HUDEP-2 (cell line): ENCODE data around the gene NCBP2.
"Not testable (repeated sequence)": the region's sequence is repeated elsewhere in the genome, so short reads cannot be mapped to it uniquely, and the experiment has no call there.

Experiments used
- DNase-seq, 76 experiments: peaks; one replicate each; lab custom pipeline; 2025; ENCODE audit not compliant: unreplicated experiment in 76 of 76; lab: John Stamatoyannopoulos, UW

NCBP2 gene

DNA sequence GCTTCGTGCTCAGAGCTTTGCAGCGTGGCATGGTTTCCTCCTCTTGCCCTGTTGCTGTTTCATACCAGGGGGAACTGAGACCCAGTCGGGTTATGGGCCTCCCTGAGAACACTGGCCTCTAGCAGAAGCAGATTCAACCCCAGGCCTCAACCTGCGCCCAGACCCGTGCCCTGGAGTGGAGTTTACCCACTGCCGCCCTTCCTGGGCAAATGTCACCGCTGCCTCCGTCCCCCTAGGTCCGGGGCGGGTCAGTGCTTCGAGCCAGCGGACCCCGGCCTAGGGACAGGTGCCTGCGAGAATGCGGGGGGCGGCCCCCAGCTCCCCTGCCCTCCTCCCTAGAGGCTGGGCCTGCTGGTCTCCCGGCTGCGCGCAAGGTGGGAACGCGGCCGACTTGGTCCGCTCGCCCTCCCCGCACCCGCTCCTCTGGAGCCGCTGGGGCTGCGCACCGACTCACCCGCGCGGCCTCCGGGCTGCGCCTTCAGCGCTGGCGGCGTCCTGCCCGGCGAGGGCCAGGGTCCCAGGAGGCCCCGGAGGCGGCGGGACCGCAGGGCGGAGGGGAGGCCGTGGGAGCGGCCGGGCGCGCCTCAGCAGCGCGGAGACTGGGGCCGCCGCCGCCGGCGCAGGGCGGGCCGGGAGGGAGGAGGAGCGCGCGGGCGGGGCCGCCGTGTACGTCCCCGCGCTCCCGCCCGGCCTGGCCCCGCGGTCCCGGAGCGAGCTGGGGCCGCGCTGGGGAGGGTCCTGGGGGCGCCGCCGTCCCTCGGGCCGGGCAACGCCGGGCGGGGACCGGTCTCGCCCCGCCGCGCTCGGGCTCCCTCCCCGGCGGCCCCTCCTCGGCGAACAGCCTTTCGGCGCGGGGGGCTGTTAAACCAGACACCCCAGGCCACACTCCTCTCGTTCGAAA lies 26.2 kb upstream of the NCBP2 start, which contains the start of gene PIGZ:
Gene PIGZ (minus strand): TSS at position 601 of the 901 bp plus-strand sequence. CDS start 16,802 bp downstream, outside the sequence.
- peak in 29 of 76 experiments; percentile 4 to 59 (median 32) for DNase-seq

- no peak for DNase-seq
These were observed 25.3 kb upstream of the NCBP2 start for GRCh38 chr3:196967412-196968232.

DNA sequence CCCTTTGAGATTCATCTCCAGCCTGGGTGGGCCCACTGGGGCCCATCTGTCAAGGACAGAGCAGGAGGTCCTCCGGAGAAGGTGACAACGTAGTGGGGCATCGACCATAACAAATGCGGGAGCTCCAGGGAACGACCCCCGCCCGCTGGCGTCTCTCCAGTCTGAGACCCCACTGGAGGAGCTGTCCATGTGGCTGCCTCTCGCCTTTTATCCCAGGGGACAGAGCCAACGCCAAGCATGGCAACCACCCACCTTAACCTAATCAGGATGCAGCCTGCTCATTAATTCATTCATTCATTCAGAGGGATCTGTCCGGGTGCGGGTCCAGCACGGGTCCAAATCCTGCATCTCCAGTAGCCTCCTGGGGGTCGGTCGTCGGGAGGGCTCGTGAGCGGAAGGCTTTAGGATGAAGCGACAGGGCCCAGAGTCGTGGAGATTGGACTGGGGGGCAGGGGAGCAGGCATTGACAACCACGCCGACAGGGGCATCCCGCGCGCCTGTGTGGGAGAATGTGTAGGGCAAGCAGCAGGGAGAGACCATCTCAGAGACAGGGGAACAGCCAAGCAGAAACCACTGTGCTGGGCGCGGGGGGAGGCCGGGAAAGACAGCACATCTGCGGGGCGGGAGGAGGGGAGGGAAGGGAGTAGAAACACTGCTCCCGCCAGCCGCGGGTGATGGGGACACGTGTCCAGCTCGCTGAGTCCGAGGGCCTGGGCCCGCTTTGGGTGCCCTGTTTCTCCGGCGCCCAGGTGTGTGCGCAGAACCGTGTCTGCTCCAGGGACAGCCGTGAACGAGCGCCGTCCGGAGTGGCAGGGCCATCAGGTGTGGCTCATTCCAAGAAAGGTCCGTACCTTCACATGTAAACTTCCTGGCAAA lies 24.4 kb upstream of the NCBP2 start:
- DNase-seq, result no peak

DNA sequence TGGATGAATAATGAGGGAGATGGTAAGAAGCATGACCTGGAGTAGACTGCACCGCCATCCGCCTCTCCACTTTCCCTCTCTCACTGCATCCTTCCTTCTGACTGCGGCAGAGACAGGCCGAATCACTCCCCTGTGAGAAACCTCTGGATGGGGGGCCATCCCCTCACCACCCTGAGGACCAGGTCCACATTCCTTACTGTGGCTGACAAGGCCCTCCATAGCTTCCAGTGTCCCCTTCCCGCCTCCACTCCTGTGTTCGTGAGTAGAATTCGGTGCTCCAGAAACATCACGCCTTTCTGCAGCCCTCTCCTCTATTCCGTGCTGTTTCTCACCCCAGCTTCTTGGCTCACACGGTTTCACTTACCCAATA lies 23.5 kb upstream of the NCBP2 start:
- DNase-seq, result no peak

DNA sequence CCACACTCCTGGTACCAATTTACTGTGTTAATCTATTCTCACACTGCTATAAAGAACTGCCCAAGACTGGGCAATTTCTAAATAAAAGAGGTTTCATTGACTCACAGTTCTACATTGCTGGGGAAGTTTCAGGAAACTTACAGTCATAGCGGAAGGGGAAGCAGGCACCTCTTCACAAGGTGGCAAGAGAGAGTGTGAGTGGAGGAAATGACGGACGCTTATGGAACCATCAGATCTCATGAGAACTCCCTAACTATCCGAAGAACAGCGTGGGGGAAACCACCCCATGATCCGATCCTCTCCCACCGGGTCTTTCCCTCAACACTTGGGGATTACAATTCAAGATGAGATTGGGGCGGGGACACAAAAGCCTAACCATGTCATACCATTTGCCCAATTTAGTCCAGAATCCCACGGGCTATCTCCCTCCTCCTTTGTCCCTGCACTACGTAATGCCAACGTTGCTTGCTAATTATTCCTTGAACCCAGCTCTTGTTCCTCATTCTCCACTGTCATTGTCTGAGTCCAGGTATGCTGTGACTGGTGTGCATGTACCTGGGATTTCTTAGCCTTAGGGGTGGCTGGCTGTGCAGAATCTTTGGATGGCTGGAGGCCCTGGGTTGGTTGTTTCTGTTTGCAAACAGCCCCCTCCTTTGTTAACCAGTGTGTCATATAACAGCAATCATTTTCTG lies 22.9 kb upstream of the NCBP2 start:
- no peak for DNase-seq

DNA sequence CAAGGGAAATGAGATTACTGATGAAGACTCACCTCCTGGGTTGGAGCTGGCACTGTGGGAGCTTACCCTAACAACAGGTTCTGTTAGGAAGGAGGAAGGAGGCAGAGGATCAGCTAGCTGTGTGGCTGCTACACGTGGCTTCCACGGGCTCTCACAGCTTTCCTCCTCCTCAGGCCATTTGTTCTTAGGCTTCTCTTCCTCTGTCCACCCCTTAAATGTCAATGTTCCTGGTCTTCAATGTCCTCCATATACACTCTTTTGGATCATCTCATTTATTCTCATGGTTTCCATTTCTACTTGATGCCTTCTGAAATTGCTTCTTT lies 21.3 kb upstream of the NCBP2 start:
- no peak for DNase-seq

DNA sequence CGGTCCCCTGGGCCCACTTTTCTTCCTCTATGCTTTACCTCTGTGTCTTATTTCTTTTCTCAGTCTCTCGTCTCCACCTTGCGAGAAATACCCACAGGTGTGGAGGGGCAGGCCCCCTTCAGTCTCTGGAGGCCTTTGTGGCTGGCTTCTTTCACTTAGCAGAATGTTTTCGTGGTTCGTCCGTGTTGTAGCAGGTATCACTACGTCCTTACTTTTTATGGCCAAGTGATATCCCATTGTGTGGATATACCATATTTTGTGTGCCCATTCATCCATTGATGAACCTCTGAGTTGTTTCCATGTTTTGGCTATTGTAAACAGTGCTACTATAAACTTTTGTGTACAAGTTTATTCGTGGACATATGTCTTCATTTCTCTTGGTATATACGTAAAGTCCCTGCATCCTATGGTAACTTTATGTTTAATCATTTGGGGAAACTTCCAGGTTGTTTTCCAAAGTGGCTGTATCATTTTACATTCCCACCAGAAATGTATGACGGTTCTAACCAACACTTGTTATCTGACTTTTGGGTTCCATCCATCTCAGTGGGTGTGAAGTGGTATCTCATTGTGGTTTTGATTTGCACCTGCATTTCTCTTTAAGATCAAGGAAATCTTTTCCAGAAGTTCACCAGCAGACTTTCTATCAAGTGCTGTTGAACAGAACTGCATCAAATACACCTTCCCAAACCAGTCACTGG lies 20.8 kb upstream of the NCBP2 start:
- no peak for DNase-seq

DNA sequence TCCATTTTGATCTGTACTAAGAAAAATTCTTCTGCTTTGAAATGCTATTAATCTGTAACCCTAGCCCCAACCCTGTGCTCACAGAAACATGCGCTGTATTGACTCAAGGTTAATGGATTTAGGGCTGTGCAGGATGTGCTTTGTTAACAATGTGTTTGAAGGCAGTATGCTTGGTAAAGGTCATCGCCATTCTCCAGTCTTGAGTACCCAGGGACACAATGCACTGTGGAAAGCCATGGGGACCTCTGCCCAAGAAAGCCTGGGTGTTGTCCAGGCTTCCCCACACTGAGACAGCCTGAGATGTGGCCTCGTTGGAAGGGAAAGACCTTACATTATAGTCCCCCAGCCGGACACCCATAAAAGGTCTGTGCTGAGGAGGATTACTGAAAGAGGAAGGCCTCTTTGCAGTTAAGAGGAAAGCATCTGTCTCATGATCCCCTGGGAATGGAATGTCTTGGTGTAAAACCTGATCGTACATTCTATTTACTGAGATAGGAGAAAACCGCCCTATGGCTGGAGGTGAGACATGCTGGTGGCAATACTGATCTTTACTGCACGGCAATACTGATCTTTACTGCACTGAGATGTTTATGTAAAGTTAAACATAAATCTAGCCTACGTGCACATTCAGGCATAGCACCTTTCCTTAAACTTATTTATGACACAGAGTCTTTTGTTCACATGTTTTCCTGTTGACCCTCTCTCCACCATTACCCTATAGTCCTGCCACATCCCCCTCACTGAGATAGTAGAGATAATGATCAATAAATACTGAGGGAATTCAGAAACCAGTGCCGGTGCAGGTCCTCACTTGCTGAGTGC lies 20.0 kb upstream of the NCBP2 start:
- no peak for DNase-seq

DNA sequence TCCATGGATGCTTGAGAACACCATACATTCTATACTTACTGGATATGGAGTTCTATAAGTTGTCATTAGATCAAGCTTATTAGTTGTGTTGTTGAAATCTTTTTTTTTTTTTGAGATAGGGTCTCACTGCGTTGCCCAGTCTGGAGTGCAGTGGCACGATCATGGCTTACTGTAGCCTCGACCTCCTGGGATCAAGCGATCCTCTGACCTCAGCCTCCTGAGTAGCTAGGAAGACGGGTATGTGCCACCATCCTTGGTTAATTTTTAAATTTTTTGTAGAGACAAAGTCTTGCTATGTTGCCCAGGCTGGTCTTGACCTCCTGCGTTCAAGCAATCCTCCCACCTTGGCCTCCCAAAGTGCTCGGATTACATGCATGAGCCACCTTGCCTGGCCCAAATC lies 12.5 kb upstream of the NCBP2 start:
- no peak for DNase-seq

GRCh38 chr3:196951371-196951770 lies 9.0 kb upstream of the NCBP2 start:
- DNase-seq, result no peak

DNA sequence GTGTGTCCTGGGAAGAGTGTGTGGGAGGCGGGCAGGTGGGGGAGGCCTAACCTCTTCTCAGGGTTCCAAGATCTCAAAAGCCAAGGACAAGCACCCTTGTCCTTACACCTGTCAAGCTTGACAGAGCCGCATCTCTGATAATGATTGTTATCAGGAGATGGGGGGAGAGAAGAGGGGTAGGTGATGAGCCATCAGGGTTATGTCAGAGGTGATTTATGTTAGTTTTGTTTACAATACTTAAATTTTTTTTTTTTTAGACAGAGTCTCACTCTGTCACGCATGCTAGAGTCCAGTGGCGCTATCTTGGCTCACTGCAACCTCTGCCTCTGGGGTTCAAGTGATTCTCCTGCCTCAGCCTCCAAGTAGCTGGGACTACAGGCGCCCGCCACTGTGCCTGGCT lies 7.4 kb upstream of the NCBP2 start:
- no peak for DNase-seq

GRCh38 chr3:196949285-196949619 lies 6.9 kb upstream of the NCBP2 start:
- DNase-seq, result no peak

GRCh38 chr3:196948442-196949284 lies 6.3 kb upstream of the NCBP2 start:
- DNase-seq, result peak in 1 of 76 experiments; percentile 7

DNA sequence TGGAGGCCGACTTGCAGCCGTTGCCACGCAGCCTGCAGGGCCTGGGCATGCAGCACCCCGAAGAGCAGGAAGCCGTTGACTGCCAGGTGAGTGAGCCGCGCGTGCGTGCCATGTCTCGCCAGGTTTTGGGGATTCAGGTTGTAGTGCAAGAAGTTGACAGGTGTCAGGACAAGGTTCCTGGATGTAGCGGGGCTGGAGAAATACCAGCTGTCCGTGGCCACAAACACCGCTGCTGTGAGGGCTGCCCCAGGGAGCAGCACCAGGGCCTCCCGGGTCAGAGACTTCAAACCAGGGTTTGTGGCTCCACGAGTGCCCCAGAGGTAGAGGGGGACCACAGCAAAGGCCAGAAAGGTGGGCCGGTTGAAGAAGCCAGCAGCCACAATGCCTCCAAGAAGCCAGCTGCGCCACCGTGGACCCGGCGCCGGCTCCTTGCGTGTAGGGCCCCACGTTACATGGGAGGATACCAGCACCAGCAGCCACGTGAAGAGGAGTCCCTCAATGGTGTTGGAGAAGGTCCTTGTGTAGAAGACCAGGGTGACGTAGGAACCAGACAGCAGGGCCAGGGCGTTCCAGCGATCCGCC lies 5.6 kb upstream of the NCBP2 start:
- no peak for DNase-seq

DNA sequence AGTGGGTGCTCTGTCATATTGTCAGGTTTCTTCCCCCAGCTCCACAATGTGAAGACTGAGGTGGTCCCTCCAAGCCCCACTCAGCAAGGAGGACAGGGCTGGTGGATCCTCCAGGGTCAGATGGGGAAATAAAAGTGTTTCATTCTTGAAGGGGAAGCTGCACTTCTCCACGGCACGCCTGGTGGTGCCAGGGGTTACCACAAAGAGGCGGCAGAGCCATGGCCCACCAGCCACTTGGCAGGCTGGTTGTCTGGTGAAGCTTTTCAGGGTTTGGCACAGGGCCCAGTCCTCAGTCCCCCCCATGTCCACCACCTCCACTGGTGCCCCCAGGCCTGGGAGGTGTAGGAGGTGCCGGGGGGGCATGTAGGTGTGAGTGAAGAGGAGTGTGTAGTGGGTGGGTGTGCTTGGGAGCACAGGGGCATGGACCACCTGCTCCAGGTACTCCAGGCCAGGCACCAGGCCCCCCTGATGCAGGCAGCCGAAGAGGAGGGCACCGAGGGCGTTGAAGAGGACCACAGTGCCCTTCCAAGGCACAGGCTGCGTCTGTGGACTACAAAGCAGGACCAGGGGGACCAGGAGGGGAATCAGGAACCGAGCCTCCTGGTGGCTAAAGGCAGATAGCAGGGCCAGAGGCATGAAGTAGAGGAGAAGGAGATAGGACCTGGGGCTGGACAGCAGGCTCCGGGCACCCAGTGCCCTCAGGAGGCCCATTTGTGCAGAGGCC lies 5.0 kb upstream of the NCBP2 start:
- DNase-seq, result peak in 1 of 76 experiments; percentile 22

DNA sequence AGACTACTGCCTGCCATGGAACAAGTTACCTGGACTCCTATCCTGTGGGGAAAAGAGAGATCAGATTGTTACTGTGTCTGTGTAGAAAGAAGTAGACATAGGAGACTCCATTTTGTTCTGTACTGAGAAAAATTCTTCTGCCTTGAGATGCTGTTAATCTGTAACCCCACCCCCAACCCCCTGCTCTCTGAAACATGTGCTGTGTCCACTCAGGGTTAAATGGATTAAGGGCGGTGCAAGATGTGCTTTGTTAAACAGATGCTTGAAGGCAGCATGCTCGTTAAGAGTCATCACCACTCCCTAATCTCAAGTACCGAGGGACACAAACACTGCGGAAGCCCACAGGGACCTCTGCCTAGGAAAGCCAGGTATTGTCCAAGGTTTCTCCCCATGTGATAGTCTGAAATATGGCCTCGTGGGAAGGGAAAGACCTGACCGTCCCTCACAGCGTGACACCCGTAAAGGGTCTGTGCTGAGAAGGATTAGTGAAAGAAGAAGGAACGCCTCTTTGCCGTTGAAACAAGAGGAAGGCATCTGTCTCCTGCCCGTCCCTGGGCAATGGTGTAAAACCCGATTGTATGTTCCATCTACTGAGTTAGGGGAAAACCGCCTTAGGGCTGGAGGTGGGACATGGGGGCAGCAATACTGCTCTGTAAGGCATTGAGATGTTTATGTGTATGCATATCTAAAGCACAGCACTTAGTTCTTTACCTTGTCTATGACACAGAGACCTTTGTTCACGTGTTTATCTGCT lies 1.9 kb upstream of the NCBP2 start:
- not testable (repeated sequence) for DNase-seq
